Type B pancreatic cell (in vitro differentiated cells): Measurements from ENCODE around the gene CCDC126. TPM values are rescaled to one million over a fixed set of nuclear protein-coding genes. Genes with fewer than 3 reads are reported as not detected.
"Not testable (repeated sequence)": the region's sequence is repeated elsewhere in the genome, so short reads cannot be mapped to it uniquely, and the experiment has no call there.

Source experiments
- DNase-seq: peaks from one replicate; pipeline ENCODE4 v3.0.0; 2021; ENCODE audit warnings: mixed read lengths; ENCODE audit not compliant: unreplicated experiment; ENCODE audit errors: extremely low spot score
- H3K27ac Mint-ChIP-seq: 2 replicates; pipeline ENCODE4 v1.8.0; 2021; ENCODE audit warnings: mild to moderate bottlenecking, mixed read lengths
- H3K27me3 Mint-ChIP-seq: 2 replicates; pipeline ENCODE4 v1.8.0; 2021; ENCODE audit warnings: mixed read lengths
- H3K36me3 Mint-ChIP-seq: 2 replicates; pipeline ENCODE4 v1.8.0; 2021; ENCODE audit warnings: mixed read lengths
- H3K4me1 Mint-ChIP-seq: one replicate; pipeline ENCODE4 v1.8.0; 2021; ENCODE audit warnings: mixed read lengths; ENCODE audit not compliant: unreplicated experiment
- H3K4me3 Mint-ChIP-seq: 2 replicates; pipeline ENCODE4 v1.8.0; 2021; ENCODE audit warnings: mild to moderate bottlenecking, mixed read lengths
- H3K9me3 Mint-ChIP-seq: 2 replicates; pipeline ENCODE4 v1.8.0; 2021; ENCODE audit warnings: mixed read lengths
- CTCF ChIP-seq: fragments of 200-600 bp; sonication (generic); conservative IDR thresholded peaks from 2 replicates; pipeline ENCODE4 v1.5.0; 2021; ENCODE audit warnings: antibody characterized with exemption, mild to moderate bottlenecking
- long read RNA-seq: library from polyadenylated mRNA; unstranded; transcript quantifications from one replicate; pipeline ENCODE4 v2.0.0, GENCODE V29; 2020
- total RNA-seq: library from RNA; stranded (reverse); gene quantifications from 2 replicates; pipeline ENCODE4 v1.2.1, GENCODE V29; 2021; ENCODE audit warnings: low replicate concordance

CCDC126 gene
- total RNA-seq: 11.1 and 15.2 TPM in 2 replicates
- long read RNA-seq, transcript CCDC126-202 (3 exons, 2,324 nt): minor isoform, 8 of 64 reads
- long read RNA-seq, transcript CCDC126-201 (4 exons, 2,473 nt): major isoform, 21 of 64 reads
- long read RNA-seq, transcript CCDC126-204 (5 exons, 847 nt): minor isoform, 17 of 64 reads
- long read RNA-seq, partial matches to known transcripts: 8 of 64 reads
- long read RNA-seq, other reads (novel, unspliced or antisense): 9 of 64 reads

- peaks cover 4% of the 10 kb centered on the region for H3K36me3 Mint-ChIP-seq
- peak within 1 kb of the TSS; percentile 95 for H3K27ac Mint-ChIP-seq
- peaks cover 4% of the 10 kb centered on the region for H3K9me3 Mint-ChIP-seq
- peaks cover 30% of the 10 kb centered on the region for H3K4me1 Mint-ChIP-seq
- DNase-seq: peak; percentile 95
- no peaks in the 10 kb centered on the region for H3K27me3 Mint-ChIP-seq
- H3K4me3 Mint-ChIP-seq: peak within 1 kb of the TSS; percentile 95
- no peak for TF ChIP-seq CTCF
Observed at GRCh38 chr7:23597094-23598091, at the start of gene CCDC126. TSS of gene CCDC126 (plus strand) at chr7:23597382. CDS start at chr7:23611316, 13,934 bp downstream.

GRCh38 chr7:23547662-23548061, 49.5 kb upstream of the CCDC126 start:
- Mint-ChIP-seq H3K4me1 (peaks cover 11% of the 10 kb centered on the region), H3K36me3 (no peaks in the 10 kb centered on the region), H3K27ac (no peak overlapping the region), H3K4me3 (no peak overlapping the region), H3K27me3 (no peaks in the 10 kb centered on the region), H3K9me3 (no peaks in the 10 kb centered on the region)
- DNase-seq: no peak
- TF ChIP-seq CTCF: no peak

- TF ChIP-seq CTCF: no peak
- peaks cover 4% of the 10 kb centered on the region for H3K27me3 Mint-ChIP-seq
- no peaks in the 10 kb centered on the region for H3K9me3 Mint-ChIP-seq
- no peaks in the 10 kb centered on the region for H3K4me1 Mint-ChIP-seq
- no peak overlapping the region for H3K4me3 Mint-ChIP-seq
- DNase-seq: no peak
- no peak overlapping the region for H3K27ac Mint-ChIP-seq
- no peaks in the 10 kb centered on the region for H3K36me3 Mint-ChIP-seq
Observed at GRCh38 chr7:23558303-23558702, 38.9 kb upstream of the CCDC126 start.

GRCh38 chr7:23570592-23571200, 26.5 kb upstream of the CCDC126 start:
- H3K4me1 Mint-ChIP-seq: no peaks in the 10 kb centered on the region
- H3K27me3 Mint-ChIP-seq: peaks cover 3% of the 10 kb centered on the region
- no peaks in the 10 kb centered on the region for H3K36me3 Mint-ChIP-seq
- H3K9me3 Mint-ChIP-seq: no peaks in the 10 kb centered on the region
- peak; percentile 77 for DNase-seq
- no peak overlapping the region for H3K4me3 Mint-ChIP-seq
- no peak overlapping the region for H3K27ac Mint-ChIP-seq
- TF ChIP-seq CTCF: peak; percentile 90

GRCh38 chr7:23581975-23582374, 15.2 kb upstream of the CCDC126 start:
- not testable (repeated sequence) for H3K27me3 Mint-ChIP-seq, H3K27ac Mint-ChIP-seq, DNase-seq, H3K9me3 Mint-ChIP-seq, H3K4me1 Mint-ChIP-seq, H3K4me3 Mint-ChIP-seq, H3K36me3 Mint-ChIP-seq

- H3K4me1 Mint-ChIP-seq, H3K27me3 Mint-ChIP-seq, H3K4me3 Mint-ChIP-seq, H3K27ac Mint-ChIP-seq, H3K9me3 Mint-ChIP-seq, H3K36me3 Mint-ChIP-seq, DNase-seq: not testable (repeated sequence)
Observed at GRCh38 chr7:23585304-23585703, 11.9 kb upstream of the CCDC126 start.
